Adrenal gland (tissue), 12 donors: ENCODE measurements around the gene UBE2M. TPM values are rescaled to one million over a fixed set of nuclear protein-coding genes. Genes with fewer than 3 reads are reported as not detected.
A peak's percentile ranks its signal among the peaks of the same experiment; 100 is the strongest.

Experiments used
- DNase-seq, 7 donors: peaks; one replicate each; pipeline ENCODE4 v3.0.0-alpha.2; 2019 to 2020
- H3K27ac ChIP-seq, 5 donors: fragments of 200-600 bp; sonication (generic) in 4 of 5; 1 replicate in 3 of 5; 2 replicates in 2 of 5; pipeline versions ENCODE4 v1.5.1 to v1.8.0; 2016 to 2020; ENCODE audit warnings: mild to moderate bottlenecking in 1 of 5
- H3K27me3 ChIP-seq: fragments of 200-600 bp; 2 replicates; pipeline ENCODE4 v1.8.0; 2021
- H3K36me3 ChIP-seq, 2 donors: fragments of 200-600 bp; replicated peaks in 1 of 2; 1 replicate in 1 of 2; 2 replicates in 1 of 2; pipeline versions ENCODE4 v1.5.1 to v1.8.0; 2018 to 2022
- H3K4me1 ChIP-seq, 2 donors: fragments of 200-600 bp; replicated peaks in 1 of 2; 1 replicate in 1 of 2; 2 replicates in 1 of 2; pipeline versions ENCODE4 v1.5.1 to v1.8.0; 2018 to 2021
- H3K4me3 ChIP-seq, 4 donors: fragments of 200-600 bp; sonication (generic) in 3 of 4; one replicate each; pipeline ENCODE4 v1.5.1; 2016 to 2018
- H3K9me3 ChIP-seq, 3 donors: fragments of 200-600 bp; sonication (generic) in 1 of 3; replicated peaks in 1 of 3; 1 replicate in 2 of 3; 2 replicates in 1 of 3; pipeline versions ENCODE4 v1.5.1 to v1.8.0; 2016 to 2021
- POLR2A ChIP-seq, 2 donors: fragments of 450-650 bp; IDR thresholded peaks; one replicate each; pipeline ENCODE4 v1.6.1; 2017; ENCODE audit warnings: antibody characterized with exemption in 2 of 2, mild to moderate bottlenecking in 2 of 2, moderate library complexity in 1 of 2
- WGBS, 4 donors: extraction: QIAGEN DNeasy Blood & Tissue Kit in 2 of 4; methylation state at CpG; one replicate each; pipeline versions ENCODE4 v1.1.5 to v1.1.7; 2013 to 2017; 5-methylcytosine and 5-hydroxymethylcytosine counted together
- intact Hi-C, 2 donors: fragments of 100-400 bp; cut with DNase I; formaldehyde crosslinking; loops; one replicate each; pipeline versions ENCODE4 v1.14.1 to v1.15.0; 2022 to 2023
- polyA plus RNA-seq, 3 donors: library from polyadenylated mRNA; stranded (reverse); fragments of 200-250 nt in 2 of 3; fragments of 350-450 nt in 1 of 3; fragmentation: Illumina TruSeq in 1 of 3; extraction: RNeasy Lipid Tissue Mini Kit (QIAGEN cat#74804) in 1 of 3; gene quantifications; one replicate each; pipeline ENCODE4 v1.2.3, GENCODE V29; 2013 to 2014
- total RNA-seq, 9 donors: library from RNA; depleted of rRNA in 4 of 9; stranded (reverse); fragments of >200 nt in 4 of 9; fragments of 120-200 nt in 1 of 9; fragmentation: NEBNext Ultra II Directional in 1 of 9; extraction: Animal tissue kit (Norgen Biotek cat#: 25700) in 1 of 9; gene quantifications; one replicate each; pipeline versions ENCODE4 v1.1.0 to v1.2.4, GENCODE V29; 2013 to 2023
- TF ChIP-seq, protein P1 (sequence below), 6 experiments: fragments of 450-650 bp in 4 of 6; fragments of 200-600 bp in 2 of 6; sonication (generic) in 1 of 6; IDR thresholded peaks; 1 replicate in 5 of 6; 2 replicates in 1 of 6; pipeline versions ENCODE4 v1.5.1 to v1.8.0; 2016 to 2021; ENCODE audit warnings: antibody characterized with exemption in 6 of 6, mild to moderate bottlenecking in 2 of 6, moderate library complexity in 1 of 6
- donor health status: healthy with polysubstance abuse.
- donor health status: Bipolar disorder and iron deficiency.
- donor health status: DM: yes; HTN: yes; CAD: no.
- donor health status: DM: no; HTN: no; CAD: no.
- donor health status: DM: no; HTN: no; CAD: no.
- donor health status: DM: yes; HTN: yes; CAD: no.

The UBE2M gene
- total and polyA plus RNA-seq, 12 donors = 19.9 to 193 (median 66.4) TPM

DNA sequence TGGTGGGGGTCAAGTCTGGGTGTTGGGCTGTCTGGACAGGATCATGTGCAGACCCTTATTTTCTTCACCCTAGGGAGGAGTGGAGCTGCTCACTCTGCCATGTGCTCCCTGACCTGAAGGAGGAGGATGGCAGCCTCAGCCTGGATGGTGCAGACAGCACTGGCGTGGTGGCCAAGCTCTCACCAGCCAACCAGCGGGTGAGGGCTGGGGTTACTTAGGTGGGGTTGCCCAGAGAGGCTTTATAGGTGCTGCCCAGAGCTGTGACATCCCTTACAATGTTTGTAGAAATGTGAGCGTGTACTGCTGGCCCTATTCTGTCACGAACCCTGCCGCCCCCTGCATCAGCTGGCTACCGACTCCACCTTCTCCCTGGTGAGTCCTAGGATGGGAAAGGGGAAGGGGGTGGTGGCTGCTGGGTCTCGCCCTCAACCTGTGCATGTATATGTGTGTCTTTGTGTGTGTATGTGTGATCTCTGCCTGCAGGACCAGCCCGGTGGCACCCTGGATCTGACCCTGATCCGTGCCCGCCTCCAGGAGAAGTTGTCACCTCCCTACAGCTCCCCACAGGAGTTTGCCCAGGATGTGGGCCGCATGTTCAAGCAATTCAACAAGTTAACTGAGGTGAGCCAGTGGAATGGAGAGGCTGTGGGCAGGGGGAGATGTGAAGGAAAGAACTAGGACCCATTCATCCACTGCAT, 8.6 kb downstream of the UBE2M start:
- Histone ChIP-seq H3K27me3 (no peaks in the 10 kb centered on the region), H3K4me1 (peaks cover 29 to 39% of the 10 kb centered on the region in 2 donors), H3K36me3 (peaks cover 0 to 66% of the 10 kb centered on the region in 2 donors), H3K9me3 (no peaks in the 10 kb centered on the region), H3K4me3 (no peak overlapping the region), H3K27ac (no peak overlapping the region)
- intact Hi-C loops = no loop called here
- WGBS, 4 donors = 76 to 85% (median 83%) methylated on average over 5 to 11 of the region's 11 CpGs
- DNase-seq = no peak
- no peak for TF ChIP-seq POLR2A (IDR thresholded peaks at IDR 0.05)
- TF ChIP-seq, protein P1, sequence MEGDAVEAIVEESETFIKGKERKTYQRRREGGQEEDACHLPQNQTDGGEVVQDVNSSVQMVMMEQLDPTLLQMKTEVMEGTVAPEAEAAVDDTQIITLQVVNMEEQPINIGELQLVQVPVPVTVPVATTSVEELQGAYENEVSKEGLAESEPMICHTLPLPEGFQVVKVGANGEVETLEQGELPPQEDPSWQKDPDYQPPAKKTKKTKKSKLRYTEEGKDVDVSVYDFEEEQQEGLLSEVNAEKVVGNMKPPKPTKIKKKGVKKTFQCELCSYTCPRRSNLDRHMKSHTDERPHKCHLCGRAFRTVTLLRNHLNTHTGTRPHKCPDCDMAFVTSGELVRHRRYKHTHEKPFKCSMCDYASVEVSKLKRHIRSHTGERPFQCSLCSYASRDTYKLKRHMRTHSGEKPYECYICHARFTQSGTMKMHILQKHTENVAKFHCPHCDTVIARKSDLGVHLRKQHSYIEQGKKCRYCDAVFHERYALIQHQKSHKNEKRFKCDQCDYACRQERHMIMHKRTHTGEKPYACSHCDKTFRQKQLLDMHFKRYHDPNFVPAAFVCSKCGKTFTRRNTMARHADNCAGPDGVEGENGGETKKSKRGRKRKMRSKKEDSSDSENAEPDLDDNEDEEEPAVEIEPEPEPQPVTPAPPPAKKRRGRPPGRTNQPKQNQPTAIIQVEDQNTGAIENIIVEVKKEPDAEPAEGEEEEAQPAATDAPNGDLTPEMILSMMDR (IDR thresholded peaks at IDR 0.05) = no peak

- WGBS, 4 donors = 88 to 100% (median 90%) methylated on average over 2 to 20 of the region's 20 CpGs
- peaks cover 0 to 66% of the 10 kb centered on the region in 2 donors for H3K36me3 ChIP-seq
- no peak for TF ChIP-seq POLR2A (IDR thresholded peaks at IDR 0.05)
- TF ChIP-seq, protein P1 (IDR thresholded peaks at IDR 0.05) = no peak
- H3K4me1 ChIP-seq = peaks cover 26 to 36% of the 10 kb centered on the region in 2 donors
- no peaks in the 10 kb centered on the region for H3K27me3 ChIP-seq
- H3K9me3 ChIP-seq = no peaks in the 10 kb centered on the region
- peak in 2 of 7 donors; percentile 35 to 54 for DNase-seq
- intact Hi-C loops = no loop called here
- H3K27ac ChIP-seq = no peak overlapping the region
- no peak overlapping the region for H3K4me3 ChIP-seq
Observed at GRCh38 chr19:58548859-58549663, 9.3 kb downstream of the UBE2M start.

- Histone ChIP-seq H3K4me1 (peaks cover 19 to 30% of the 10 kb centered on the region in 2 donors), H3K27ac (no peak overlapping the region), H3K4me3 (no peak overlapping the region), H3K27me3 (no peaks in the 10 kb centered on the region), H3K36me3 (peaks cover 0 to 56% of the 10 kb centered on the region in 2 donors), H3K9me3 (no peaks in the 10 kb centered on the region)
- WGBS, 4 donors = 85 to 90% (median 86%) methylated on average over 9 to 18 of the region's 18 CpGs
- no peak for TF ChIP-seq POLR2A (IDR thresholded peaks at IDR 0.05)
- TF ChIP-seq, protein P1 (IDR thresholded peaks at IDR 0.05) = no peak
- intact Hi-C loops = no loop called here
- DNase-seq = no peak
Observed at GRCh38 chr19:58547323-58548312, 10.8 kb downstream of the UBE2M start.
